HepG2 (cell line): Measurements from ENCODE around the gene CNTN4. TPM values are rescaled to one million over a fixed set of nuclear protein-coding genes. Genes with fewer than 3 reads are reported as not detected.

Source experiments
- ATAC-seq: fragments of 200-7000 bp; cut with Tn5 transposase; 3 replicates; pipeline ENCODE4 v1.9.1; 2020; ENCODE audit warnings: mild to moderate bottlenecking, moderate library complexity
- BruUV-seq: library from RNA; stranded (reverse); fragments of 400-500 nt; replicated peaks from 2 replicates; lab custom pipeline; 2021; lab: Mats Ljungman, UMichigan
- CTCF ChIA-PET: fragments of 300-600 bp; formaldehyde crosslinking; extraction: SDS; loops from one replicate; lab custom pipeline; 2021; ENCODE audit warnings: low total read pairs, inconsistent platforms, low intra/inter-chr PET ratio; lab: Yijun Ruan, JAX
- POLR2A ChIA-PET: fragments of 350-600 bp; sonication (Branson Sonifier 250); formaldehyde crosslinking; loops from one replicate; lab custom pipeline; 2020; ENCODE audit warnings: antibody characterized with exemption, inconsistent platforms; lab: Yijun Ruan, JAX
- DNase-seq: peaks from one replicate; pipeline ENCODE4 v3.0.0-alpha.2; 2015; ENCODE audit warnings: low spot score
- FAIRE-seq: peaks from 3 replicates; lab custom pipeline; 2011; peaks lifted over from hg19 to GRCh38; lab: Jason Lieb, UNC
- H2AFZ ChIP-seq: one replicate; pipeline ENCODE4 v1.6.1; 2011; ENCODE audit warnings: low read length, inconsistent platforms
- H3K27ac ChIP-seq: fragments of 300-600 bp; 3 replicates; pipeline ENCODE4 v1.8.0; 2011; ENCODE audit warnings: mixed run types, mild to moderate bottlenecking, mixed read lengths, low read length, inconsistent platforms; ENCODE audit not compliant: insufficient read depth; ENCODE audit errors: extremely low read length
- H3K27me3 ChIP-seq, 2 experiments: fragments of 200-600 bp in 1 of 2; 2 replicates in 1 of 2; 3 replicates in 1 of 2; pipeline versions ENCODE4 v1.6.0 to v1.8.0; 2011; ENCODE audit warnings: low read length in 2 of 2, mild to moderate bottlenecking in 2 of 2, moderate library complexity in 2 of 2, inconsistent platforms in 1 of 2; ENCODE audit not compliant: insufficient read depth in 2 of 2, control insufficient read depth in 1 of 2
- H3K36me3 ChIP-seq, 2 experiments: fragments of 200-600 bp in 1 of 2; replicated peaks in 1 of 2; 2 replicates in 1 of 2; 3 replicates in 1 of 2; pipeline versions ENCODE4 v1.5.1 to v1.8.0; 2011; ENCODE audit warnings: low read length in 2 of 2, inconsistent platforms in 1 of 2; ENCODE audit not compliant: insufficient read depth in 2 of 2, control insufficient read depth in 1 of 2
- H3K4me1 ChIP-seq: 2 replicates; pipeline ENCODE4 v1.5.1; 2012; ENCODE audit warnings: low read length, inconsistent platforms; ENCODE audit not compliant: insufficient read depth
- H3K4me2 ChIP-seq: 2 replicates; pipeline ENCODE4 v1.6.0; 2011; ENCODE audit warnings: low read depth, low read length, inconsistent platforms
- H3K4me3 ChIP-seq, 3 experiments: fragments of 200-600 bp in 1 of 3; sonication (generic), shearing (Covaris generic) in 1 of 3; replicated peaks in 1 of 3; 2 replicates each; pipeline ENCODE4 v1.5.1; 2011 to 2016; ENCODE audit warnings: low read length in 3 of 3, inconsistent platforms in 2 of 3, low read depth in 2 of 3, mild to moderate bottlenecking in 2 of 3, control low read depth in 1 of 3, mixed read lengths in 1 of 3; ENCODE audit not compliant: insufficient read depth in 1 of 3
- H3K79me2 ChIP-seq: one replicate; pipeline ENCODE4 v1.6.1; 2011; ENCODE audit warnings: low read length, inconsistent platforms; ENCODE audit not compliant: insufficient read depth
- H3K9ac ChIP-seq: 2 replicates; pipeline ENCODE4 v1.6.0; 2011; ENCODE audit warnings: mild to moderate bottlenecking, low read depth, low read length, inconsistent platforms; ENCODE audit not compliant: insufficient read depth
- H3K9me3 ChIP-seq: 2 replicates; pipeline ENCODE4 v1.5.1; 2012; ENCODE audit warnings: mild to moderate bottlenecking, low read length
- H4K20me1 ChIP-seq: 2 replicates; pipeline ENCODE4 v1.6.0; 2011; ENCODE audit warnings: inconsistent platforms, mild to moderate bottlenecking, low read length, moderate library complexity; ENCODE audit not compliant: insufficient read depth
- CREB3 ChIP-seq: sonication (generic); formaldehyde crosslinking; IDR thresholded peaks from 2 replicates; pipeline ENCODE4 v1.5.0; 2020; ENCODE audit warnings: missing genetic modification reagents
- MLX ChIP-seq: IDR thresholded peaks from 2 replicates; pipeline ENCODE4 v1.6.1; 2016
- PATZ1 ChIP-seq: sonication (generic); formaldehyde crosslinking; IDR thresholded peaks from 2 replicates; pipeline ENCODE4 v1.4.0; 2020; ENCODE audit warnings: missing genetic modification reagents
- TIGD3 ChIP-seq: sonication (generic); formaldehyde crosslinking; IDR thresholded peaks from 2 replicates; pipeline ENCODE4 v1.5.1; 2020; ENCODE audit warnings: mild to moderate bottlenecking, missing genetic modification reagents, borderline replicate concordance
- ZKSCAN5 ChIP-seq: sonication (generic); formaldehyde crosslinking; IDR thresholded peaks from 2 replicates; pipeline ENCODE4 v1.5.1; 2020; ENCODE audit warnings: mild to moderate bottlenecking, missing genetic modification reagents
- ZNF431 ChIP-seq: sonication (generic); formaldehyde crosslinking; IDR thresholded peaks from 2 replicates; pipeline ENCODE4 v1.9.0; 2022; ENCODE audit warnings: missing genetic modification reagents, low read depth, mild to moderate bottlenecking, borderline replicate concordance
- ZNF558 ChIP-seq: sonication (generic); formaldehyde crosslinking; IDR thresholded peaks from 2 replicates; pipeline ENCODE4 v1.9.0; 2022; ENCODE audit warnings: mild to moderate bottlenecking, missing genetic modification reagents, borderline replicate concordance
- ZNF569 ChIP-seq: sonication (generic); formaldehyde crosslinking; IDR thresholded peaks from 2 replicates; pipeline ENCODE4 v1.5.0; 2020; ENCODE audit warnings: mild to moderate bottlenecking, missing genetic modification reagents, moderate library complexity, borderline replicate concordance
- WGBS: methylation state at CpG from one replicate; pipeline ENCODE4 v1.1.6; 2017; ENCODE audit warnings: low lambda C conversion rate; 5-methylcytosine and 5-hydroxymethylcytosine counted together
- in situ Hi-C: cut with HindIII; loops from 2 replicates; pipeline ENCODE4 v1.10.0; 2017; ENCODE audit warnings: low pct_unique_long_range_greater_than_20kb; ENCODE audit not compliant: extremely low pct_ligation_motif_present
- intact Hi-C: fragments of 100-400 bp; cut with micrococcal nuclease; formaldehyde crosslinking; loops from one replicate; pipeline ENCODE4 v1.10.0; 2022; ENCODE audit not compliant: unreplicated experiment
- polyA plus RNA-seq, 8 experiments: library from polyadenylated mRNA; depleted of rRNA in 3 of 8; stranded (reverse) in 7 of 8; unstranded in 1 of 8; fragments of >200 nt; fragmentation: Illumina TruSeq in 4 of 8; extraction: Trizol in 4 of 8; gene quantifications; 2 replicates each; pipeline versions ENCODE4 v1.2.1 to v1.2.3, GENCODE V29; 2011 to 2016; ENCODE audit warnings: low read depth in 4 of 8, missing spikeins in 1 of 8, mixed read lengths in 1 of 8; ENCODE audit not compliant: insufficient read depth in 1 of 8
- total RNA-seq, 5 experiments: library from RNA; depleted of rRNA; stranded (reverse); fragments of >200 nt; fragmentation: Illumina TruSeq; extraction: Trizol; gene quantifications; 2 replicates each; pipeline ENCODE4 v1.2.3, GENCODE V29; 2016; ENCODE audit warnings: low read depth in 1 of 5
- TF ChIP-seq, protein P1 (sequence below): sonication (generic); IDR thresholded peaks from 2 replicates; pipeline ENCODE4 v1.6.1; 2016; ENCODE audit warnings: low read depth, borderline replicate concordance
- TF ChIP-seq, protein P2 (sequence below): sonication (generic); formaldehyde crosslinking; IDR thresholded peaks from 2 replicates; pipeline ENCODE4 v1.9.0; 2021; ENCODE audit warnings: missing genetic modification reagents, borderline replicate concordance

CNTN4 gene
- total and polyA plus RNA-seq, 2 of the 13 experiments (the other 11 are each of a cell fraction or from before 2014, with no cell fraction given) = 0.01 to 0.13 TPM

- TF ChIP-seq ZNF558 (no peak), ZNF431 (CRISPR knock-in tag) (no peak), PATZ1 (CRISPR knock-in tag) (no peak)
Measured at GRCh38 chr3:2656806-2657777, 558.4 kb downstream of the CNTN4 start (continued).

- Histone ChIP-seq H3K4me2 (no peak overlapping the region), H3K36me3 (no peaks in the 10 kb centered on the region), H3K4me1 (no peaks in the 10 kb centered on the region), H2AFZ (no peak overlapping the region), H3K79me2 (no peaks in the 10 kb centered on the region), H3K9ac (no peak overlapping the region), H3K27me3 (no peaks in the 10 kb centered on the region), H4K20me1 (no peaks in the 10 kb centered on the region), H3K9me3 (no peaks in the 10 kb centered on the region), H3K27ac (no peak overlapping the region), H3K4me3 (no peak overlapping the region)
- in situ Hi-C loops (no loop called here), intact Hi-C loops (no loop called here)
- CTCF ChIA-PET = no interaction called here
- WGBS = 6% methylated on average over 6 of the region's 6 CpGs
- no peak for FAIRE-seq
- ATAC-seq = no peak
- BruUV-seq = no TSS peak
- DNase-seq = no peak
- POLR2A ChIA-PET = no interaction called here
- no peak for TF ChIP-seq ZNF569 (CRISPR knock-in tag)
- TF ChIP-seq, protein P1, sequence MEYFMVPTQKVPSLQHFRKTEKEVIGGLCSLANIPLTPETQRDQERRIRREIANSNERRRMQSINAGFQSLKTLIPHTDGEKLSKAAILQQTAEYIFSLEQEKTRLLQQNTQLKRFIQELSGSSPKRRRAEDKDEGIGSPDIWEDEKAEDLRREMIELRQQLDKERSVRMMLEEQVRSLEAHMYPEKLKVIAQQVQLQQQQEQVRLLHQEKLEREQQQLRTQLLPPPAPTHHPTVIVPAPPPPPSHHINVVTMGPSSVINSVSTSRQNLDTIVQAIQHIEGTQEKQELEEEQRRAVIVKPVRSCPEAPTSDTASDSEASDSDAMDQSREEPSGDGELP = no peak
- TF ChIP-seq, protein P2, sequence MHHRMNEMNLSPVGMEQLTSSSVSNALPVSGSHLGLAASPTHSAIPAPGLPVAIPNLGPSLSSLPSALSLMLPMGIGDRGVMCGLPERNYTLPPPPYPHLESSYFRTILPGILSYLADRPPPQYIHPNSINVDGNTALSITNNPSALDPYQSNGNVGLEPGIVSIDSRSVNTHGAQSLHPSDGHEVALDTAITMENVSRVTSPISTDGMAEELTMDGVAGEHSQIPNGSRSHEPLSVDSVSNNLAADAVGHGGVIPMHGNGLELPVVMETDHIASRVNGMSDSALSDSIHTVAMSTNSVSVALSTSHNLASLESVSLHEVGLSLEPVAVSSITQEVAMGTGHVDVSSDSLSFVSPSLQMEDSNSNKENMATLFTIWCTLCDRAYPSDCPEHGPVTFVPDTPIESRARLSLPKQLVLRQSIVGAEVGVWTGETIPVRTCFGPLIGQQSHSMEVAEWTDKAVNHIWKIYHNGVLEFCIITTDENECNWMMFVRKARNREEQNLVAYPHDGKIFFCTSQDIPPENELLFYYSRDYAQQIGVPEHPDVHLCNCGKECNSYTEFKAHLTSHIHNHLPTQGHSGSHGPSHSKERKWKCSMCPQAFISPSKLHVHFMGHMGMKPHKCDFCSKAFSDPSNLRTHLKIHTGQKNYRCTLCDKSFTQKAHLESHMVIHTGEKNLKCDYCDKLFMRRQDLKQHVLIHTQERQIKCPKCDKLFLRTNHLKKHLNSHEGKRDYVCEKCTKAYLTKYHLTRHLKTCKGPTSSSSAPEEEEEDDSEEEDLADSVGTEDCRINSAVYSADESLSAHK (CRISPR knock-in tag) = no peak
- no peak for TF ChIP-seq TIGD3
- no peak for TF ChIP-seq MLX (CRISPR knock-in tag)
- no peak for TF ChIP-seq CREB3 (CRISPR knock-in tag)
- no peak for TF ChIP-seq ZKSCAN5 (CRISPR knock-in tag)
Measured at GRCh38 chr3:2657971-2658370, 559.3 kb downstream of the CNTN4 start.
